ENCODE measurements around the gene KCNQ1. TPM values are rescaled to one million over a fixed set of nuclear protein-coding genes. Genes with fewer than 3 reads are reported as not detected.

KCNQ1 gene
- total and polyA plus RNA-seq, 9 of the 15 experiments (the other 6 are each of a cell fraction or from before 2014, with no cell fraction given) = 0.44 TPM; not detected in 8

- ChIA-PET POLR2A (no interaction called here), CTCF (ENCODE audit: low intra/inter-chr PET ratio) (no interaction called here)
- BruUV-seq (replicated peaks) = no TSS peak
- peaks cover 2% of the 10 kb centered on the region; the same call in 1 of the 2 replicates for H3K9me3 ChIP-seq (replicated peaks; ENCODE audit: control insufficient read depth, insufficient read depth, low read depth, low read length)
- in situ Hi-C loops (cut with MboI) = no loop called here
- no peaks in the 10 kb centered on the region for H3K36me3 ChIP-seq (ENCODE audit: control insufficient read depth, insufficient read depth, low read length)
- FAIRE-seq = no peak
- no peaks in the 10 kb centered on the region for H4K20me1 ChIP-seq (replicated peaks; ENCODE audit: control insufficient read depth, insufficient read depth, low read length)
- no peaks in the 10 kb centered on the region for H3K79me2 ChIP-seq (ENCODE audit: control insufficient read depth, insufficient read depth, low read length)
- WGBS (ENCODE audit: insufficient coverage, low coverage, missing lambda C conversion rate) = 12% methylated on average over 2 of the region's 2 CpGs
- no peak overlapping the region for H3K9ac ChIP-seq (ENCODE audit: insufficient read depth in 1 of 2, low read depth in 2 of 2, low read length in 2 of 2)
- H2AFZ ChIP-seq (ENCODE audit: low read depth, low read length) = no peak overlapping the region
- TF ChIP-seq GATAD2B (IDR thresholded peaks at IDR 0.05; ENCODE audit: borderline replicate concordance) (no peak), ZBTB5 (IDR thresholded peaks at IDR 0.05) (no peak)
- no peak overlapping the region for H3K4me2 ChIP-seq (ENCODE audit: insufficient read depth, low read length)
- H3K9me1 ChIP-seq (ENCODE audit: control insufficient read depth, insufficient read depth, low read length) = no peaks in the 10 kb centered on the region
- H3K27ac ChIP-seq (ENCODE audit: extremely low read depth, low read depth, low read length) = no peak overlapping the region
- no peak for ATAC-seq
- DNase-seq (ENCODE audit: extremely low read depth in 1 of 4, low spot score in 3 of 4) = no peak
- intact Hi-C loops (cut with micrococcal nuclease) = no loop called here
- H3K4me1 ChIP-seq (replicated peaks in 1 of 2; ENCODE audit: control insufficient read depth in 2 of 2, insufficient read depth in 2 of 2, low read length in 2 of 2) = peaks cover 14 to 21% of the 10 kb centered on the region in 2 experiments
- no peak overlapping the region for H3K4me3 ChIP-seq
- H3K27me3 ChIP-seq (ENCODE audit: control insufficient read depth in 2 of 2, insufficient read depth in 2 of 2, low read length in 2 of 2) = 0 out of 5 replicates have a peak, but pooled peaks cover 0 to 5% of the 10 kb centered on the region in 2 experiments
These were observed 371.7 kb downstream of the KCNQ1 start for GRCh38 chr11:2816523-2816922.

- no peak for ATAC-seq
- Histone ChIP-seq H3K4me2 (ENCODE audit: insufficient read depth, low read length) (no peak overlapping the region), H3K27ac (ENCODE audit: extremely low read depth, low read depth, low read length) (no peak overlapping the region), H3K9me3 (replicated peaks; ENCODE audit: control insufficient read depth, insufficient read depth, low read depth, low read length) (peaks cover 2% of the 10 kb centered on the region; the same call in 1 of the 2 replicates), H3K4me3 (no peak overlapping the region), H2AFZ (ENCODE audit: low read depth, low read length) (no peak overlapping the region), H3K36me3 (ENCODE audit: control insufficient read depth, insufficient read depth, low read length) (no peaks in the 10 kb centered on the region), H3K4me1 (replicated peaks in 1 of 2; ENCODE audit: control insufficient read depth in 2 of 2, insufficient read depth in 2 of 2, low read length in 2 of 2) (peaks cover 9 to 16% of the 10 kb centered on the region in 2 experiments), H3K9me1 (ENCODE audit: control insufficient read depth, insufficient read depth, low read length) (no peaks in the 10 kb centered on the region), H3K9ac (ENCODE audit: insufficient read depth in 1 of 2, low read depth in 2 of 2, low read length in 2 of 2) (no peak overlapping the region), H3K79me2 (ENCODE audit: control insufficient read depth, insufficient read depth, low read length) (no peaks in the 10 kb centered on the region), H4K20me1 (replicated peaks; ENCODE audit: control insufficient read depth, insufficient read depth, low read length) (no peaks in the 10 kb centered on the region), H3K27me3 (ENCODE audit: control insufficient read depth in 2 of 2, insufficient read depth in 2 of 2, low read length in 2 of 2) (0 out of 5 replicates have a peak, but pooled peaks cover 0 to 8% of the 10 kb centered on the region in 2 experiments)
- no TSS peak for BruUV-seq (replicated peaks)
- TF ChIP-seq HDAC3 (IDR thresholded peaks at IDR 0.05; ENCODE audit: borderline replicate concordance, partially characterized antibody) (no peak), MTF1 (CRISPR knock-in tag; IDR thresholded peaks at IDR 0.05; ENCODE audit: borderline replicate concordance) (no peak), RBM22 (IDR thresholded peaks at IDR 0.05; ENCODE audit: low read depth, low read length, poor library complexity, severe bottlenecking) (no peak), NR1H2 (CRISPR knock-in tag; IDR thresholded peaks at IDR 0.05) (no peak), GTF2B (IDR thresholded peaks at IDR 0.05; ENCODE audit: extremely low read depth, insufficient read length) (no peak), PHF21A (IDR thresholded peaks at IDR 0.05; ENCODE audit: borderline replicate concordance, low read depth) (no peak), HDAC1 (IDR thresholded peaks at IDR 0.05) (no peak)
- DNase-seq (ENCODE audit: extremely low read depth in 1 of 4, low spot score in 3 of 4) = no peak
- intact Hi-C loops (cut with micrococcal nuclease) (no loop called here), in situ Hi-C loops (cut with MboI) (no loop called here)
- WGBS (ENCODE audit: insufficient coverage, low coverage, missing lambda C conversion rate) = 16% methylated on average over 14 of the region's 15 CpGs
- ChIA-PET CTCF (ENCODE audit: low intra/inter-chr PET ratio) (no interaction called here), POLR2A (no interaction called here)
- FAIRE-seq = no peak
These were observed 372.2 kb downstream of the KCNQ1 start for GRCh38 chr11:2816941-2817421.
